Mononuclear cell (primary cell): ENCODE data around the gene ATP13A1. TPM values are rescaled to one million over a fixed set of nuclear protein-coding genes. Genes with fewer than 3 reads are reported as not detected.

ENCODE experiments used
- H3K27me3 ChIP-seq: 2 replicates; pipeline ENCODE4 v1.6.0; 2011; ENCODE audit warnings: low read length, control low read depth; ENCODE audit not compliant: insufficient read depth
- H3K4me1 ChIP-seq: 2 replicates; pipeline ENCODE4 v1.5.1; 2011; ENCODE audit warnings: mild to moderate bottlenecking, low read length, control low read depth; ENCODE audit not compliant: insufficient read depth
- H3K4me3 ChIP-seq: 2 replicates; pipeline ENCODE4 v1.5.1; 2011; ENCODE audit warnings: mild to moderate bottlenecking, low read length, moderate library complexity
- H3K9me3 ChIP-seq: 2 replicates; pipeline ENCODE4 v1.5.1; 2011; ENCODE audit warnings: low read depth, mild to moderate bottlenecking, control low read depth, low read length
- total RNA-seq: library from RNA; depleted of rRNA; stranded (reverse); fragments of >200 nt; gene quantifications from one replicate; pipeline ENCODE4 v1.2.3, GENCODE V29; 2012

Gene ATP13A1
- total RNA-seq, 1 donor = 78.2 TPM

DNA sequence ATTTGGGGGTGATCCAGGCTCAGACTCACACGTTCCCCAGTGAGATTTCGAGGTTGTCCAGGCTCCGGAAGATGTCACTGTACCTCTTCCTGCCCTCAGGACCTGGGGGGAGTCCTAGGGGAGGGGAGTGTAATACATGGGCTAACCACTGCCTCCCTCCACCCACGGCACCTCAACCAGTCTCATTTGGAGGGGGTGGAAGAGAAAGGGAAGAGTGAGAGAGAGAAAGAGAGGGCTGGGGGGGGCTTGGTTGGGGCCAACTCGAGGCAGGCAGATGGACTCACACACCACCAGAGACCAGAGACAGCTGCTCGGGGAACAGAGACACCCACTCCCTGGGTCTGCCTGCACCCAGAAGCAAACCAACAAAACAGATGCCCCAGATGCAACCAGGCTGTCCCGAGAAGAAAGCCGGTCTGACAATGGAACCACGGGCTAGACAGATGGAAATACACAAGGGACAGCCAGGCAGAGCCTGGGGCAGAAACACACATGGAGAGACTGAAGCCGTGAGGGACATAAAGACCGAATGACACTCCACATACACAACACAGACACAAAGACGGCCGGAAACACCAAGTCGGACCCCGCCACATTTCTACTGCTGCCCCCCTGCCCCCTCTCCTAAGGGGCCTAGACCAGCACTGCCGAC, 20.8 kb downstream of the ATP13A1 start:
- Histone ChIP-seq H3K27me3 (no peaks in the 10 kb centered on the region), H3K4me1 (peaks cover 38% of the 10 kb centered on the region), H3K9me3 (no peaks in the 10 kb centered on the region), H3K4me3 (peak overlapping the region; percentile 92)

DNA sequence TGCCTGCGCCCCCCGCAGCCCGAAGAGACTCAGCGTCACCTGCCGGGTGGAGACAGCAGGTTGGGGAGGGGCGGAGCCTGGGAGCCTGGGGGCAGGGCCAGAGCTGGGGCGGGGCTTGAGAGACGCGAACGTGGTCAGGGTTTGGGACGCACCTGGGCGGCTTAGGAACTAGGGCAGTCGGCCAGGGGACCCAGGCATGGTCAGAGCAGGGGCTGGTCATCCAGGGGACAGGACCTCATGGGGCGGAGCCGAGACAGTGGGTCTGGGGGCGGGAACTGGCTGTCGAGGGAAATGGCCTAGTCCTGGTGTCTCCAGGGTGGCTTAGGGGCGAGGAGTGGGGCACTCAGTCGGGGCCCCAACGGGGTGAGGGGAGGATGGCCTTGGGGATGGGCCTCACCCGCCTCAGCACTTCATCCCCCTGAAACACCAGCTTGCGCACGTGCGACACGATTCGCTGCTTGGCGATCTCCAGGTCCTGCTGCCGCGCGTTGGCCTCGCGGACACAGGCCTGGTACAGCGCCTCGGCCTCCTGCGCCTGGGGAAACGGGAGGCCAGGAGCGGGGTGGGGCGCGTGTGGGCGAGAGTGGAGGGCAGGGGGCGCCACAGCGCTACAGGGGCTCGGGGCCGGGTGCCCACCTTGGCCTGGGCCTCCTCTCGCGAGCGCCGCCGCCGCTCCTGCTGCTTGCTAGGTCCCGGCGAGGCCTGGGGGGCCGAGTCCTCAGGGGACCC, 25.8 kb downstream of the ATP13A1 start:
- Histone ChIP-seq H3K27me3 (no peaks in the 10 kb centered on the region), H3K4me3 (no peak overlapping the region), H3K4me1 (peaks cover 31% of the 10 kb centered on the region), H3K9me3 (no peaks in the 10 kb centered on the region)

DNA sequence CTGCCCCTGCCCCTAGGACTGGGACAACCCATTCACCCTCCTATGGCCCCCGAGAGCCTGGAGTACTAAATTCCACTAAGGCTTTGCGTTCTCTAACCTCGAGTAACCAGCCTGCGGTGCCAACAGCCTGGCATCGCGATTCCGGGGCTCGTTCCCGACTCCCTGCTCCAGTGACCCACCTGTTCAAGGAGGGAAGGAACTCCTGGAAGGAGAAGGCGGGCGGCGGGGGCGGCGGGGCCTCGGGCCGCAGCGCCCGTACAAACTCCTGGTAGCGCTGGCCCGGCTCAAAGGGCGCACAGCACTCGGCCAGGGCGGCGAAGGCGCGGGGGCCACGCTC, 26.3 kb downstream of the ATP13A1 start:
- Histone ChIP-seq H3K9me3 (no peaks in the 10 kb centered on the region), H3K4me3 (no peak overlapping the region), H3K27me3 (no peaks in the 10 kb centered on the region), H3K4me1 (peaks cover 27% of the 10 kb centered on the region)

GRCh38 chr19:19636573-19637185, 26.8 kb downstream of the ATP13A1 start:
- Histone ChIP-seq H3K4me1 (peaks cover 22% of the 10 kb centered on the region), H3K27me3 (no peaks in the 10 kb centered on the region), H3K4me3 (no peak overlapping the region), H3K9me3 (no peaks in the 10 kb centered on the region)

DNA sequence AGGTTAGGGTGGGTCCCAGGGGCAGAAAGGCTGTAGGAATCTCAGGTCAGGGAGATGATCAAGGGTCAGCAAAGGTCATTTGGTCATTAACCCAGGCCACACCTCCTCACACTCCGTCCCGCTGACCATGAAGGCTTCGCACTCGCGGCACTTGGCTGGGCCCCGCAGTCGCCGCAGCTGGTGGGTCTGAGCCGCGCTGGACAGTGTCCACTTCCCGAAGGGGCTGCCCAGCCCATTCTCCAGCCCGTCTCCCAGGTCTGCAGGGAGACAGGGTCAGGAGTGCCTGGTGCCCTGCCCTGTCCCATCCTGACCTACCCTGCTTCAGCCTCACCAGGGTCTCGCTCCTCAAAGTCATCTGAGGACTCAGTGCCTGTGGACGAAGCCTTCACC, 28.2 kb downstream of the ATP13A1 start:
- H3K27me3 ChIP-seq = no peaks in the 10 kb centered on the region
- peaks cover 10% of the 10 kb centered on the region for H3K4me1 ChIP-seq
- H3K4me3 ChIP-seq = no peak overlapping the region
- no peaks in the 10 kb centered on the region for H3K9me3 ChIP-seq

- Histone ChIP-seq H3K9me3 (no peaks in the 10 kb centered on the region), H3K4me1 (peaks cover 4% of the 10 kb centered on the region), H3K27me3 (no peaks in the 10 kb centered on the region), H3K4me3 (no peak overlapping the region)
Observed at GRCh38 chr19:19634516-19635312, 28.8 kb downstream of the ATP13A1 start.

GRCh38 chr19:19633711-19634515, 29.6 kb downstream of the ATP13A1 start:
- no peaks in the 10 kb centered on the region for H3K27me3 ChIP-seq
- peaks cover 6% of the 10 kb centered on the region for H3K4me1 ChIP-seq
- H3K9me3 ChIP-seq = no peaks in the 10 kb centered on the region
- no peak overlapping the region for H3K4me3 ChIP-seq

DNA sequence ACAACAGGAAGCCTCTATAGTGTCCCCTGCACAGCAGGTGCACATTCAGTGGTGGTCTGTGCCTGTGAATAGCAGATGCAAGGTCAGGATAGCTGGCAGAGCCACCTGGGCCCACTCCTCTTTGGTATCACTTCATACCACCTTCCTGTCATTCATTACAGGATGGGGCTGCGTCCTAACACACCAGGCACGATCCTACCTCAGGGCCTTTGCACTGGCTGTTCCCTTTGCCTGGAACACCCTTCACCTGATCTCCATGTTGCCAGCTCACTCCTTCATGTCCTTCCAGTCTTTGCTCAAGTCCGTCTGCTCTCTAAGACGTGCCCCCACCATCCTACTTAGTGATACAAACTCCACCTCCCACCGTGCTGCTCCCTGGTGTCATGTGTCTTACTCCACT, 30.8 kb downstream of the ATP13A1 start:
- Histone ChIP-seq H3K9me3 (no peaks in the 10 kb centered on the region), H3K4me1 (peaks cover 16% of the 10 kb centered on the region), H3K27me3 (no peaks in the 10 kb centered on the region), H3K4me3 (no peak overlapping the region)

- Histone ChIP-seq H3K27me3 (no peaks in the 10 kb centered on the region), H3K4me3 (no peak overlapping the region), H3K4me1 (peaks cover 29% of the 10 kb centered on the region), H3K9me3 (no peaks in the 10 kb centered on the region)
Observed at GRCh38 chr19:19631346-19631745, 32.1 kb downstream of the ATP13A1 start.

DNA sequence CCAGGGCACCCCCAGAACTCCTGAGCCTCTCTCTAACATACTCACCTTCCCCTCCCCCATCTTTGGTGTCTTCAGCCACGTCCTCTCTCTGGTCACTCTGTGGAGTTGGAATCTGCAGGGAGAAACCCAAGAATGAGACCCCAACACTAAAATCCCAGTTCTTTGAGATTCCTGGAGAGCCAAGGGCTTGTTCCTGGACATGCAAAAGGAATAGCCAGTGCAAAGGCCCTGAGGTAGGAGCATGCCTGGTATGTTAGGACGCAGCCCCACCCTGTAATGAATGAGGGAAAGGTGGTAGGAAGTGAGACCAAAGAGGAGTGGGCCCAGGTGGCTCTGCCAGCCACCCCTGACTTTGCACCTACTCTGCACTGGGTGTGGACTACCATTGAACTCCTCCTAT, 33.0 kb downstream of the ATP13A1 start:
- H3K9me3 ChIP-seq = no peaks in the 10 kb centered on the region
- H3K4me1 ChIP-seq = peaks cover 30% of the 10 kb centered on the region
- H3K27me3 ChIP-seq = no peaks in the 10 kb centered on the region
- H3K4me3 ChIP-seq = no peak overlapping the region

- H3K4me3 ChIP-seq = no peak overlapping the region
Observed at GRCh38 chr19:19630062-19630414, 33.4 kb downstream of the ATP13A1 start.

GRCh38 chr19:19628501-19629134, 34.9 kb downstream of the ATP13A1 start:
- Histone ChIP-seq H3K9me3 (no peaks in the 10 kb centered on the region), H3K4me3 (peak overlapping the region; percentile 29), H3K27me3 (no peaks in the 10 kb centered on the region), H3K4me1 (peaks cover 30% of the 10 kb centered on the region)

More at GRCh38 chr19:19630062-19630414, 33.4 kb downstream of the ATP13A1 start:
- Histone ChIP-seq H3K9me3 (no peaks in the 10 kb centered on the region), H3K4me1 (peaks cover 30% of the 10 kb centered on the region), H3K27me3 (no peaks in the 10 kb centered on the region)

GRCh38 chr19:19627621-19628500, 35.6 kb downstream of the ATP13A1 start, which contains the start of gene LPAR2:
Gene LPAR2 (minus strand): TSS chr19:19628220. CDS start chr19:19627275, 945 bp downstream.
- Histone ChIP-seq H3K4me3 (peak within 1 kb of the TSS; percentile 47), H3K4me1 (peaks cover 30% of the 10 kb centered on the region), H3K9me3 (no peaks in the 10 kb centered on the region), H3K27me3 (no peaks in the 10 kb centered on the region)
